HEK293 (cell line): ENCODE data around the gene SENP8.

ENCODE experiments used
- AEBP2 ChIP-seq: fragments of 450-650 bp; formaldehyde crosslinking; IDR thresholded peaks from 2 replicates; pipeline ENCODE4 v1.5.1; 2016; ENCODE audit warnings: missing biosample characterization, missing genetic modification characterization, borderline replicate concordance
- BCL11A ChIP-seq: fragments of 450-650 bp; formaldehyde crosslinking; IDR thresholded peaks from 2 replicates; pipeline ENCODE4 v1.5.1; 2016; ENCODE audit warnings: low read depth, missing biosample characterization, missing genetic modification characterization
- BCL11B ChIP-seq: fragments of 450-650 bp; formaldehyde crosslinking; IDR thresholded peaks from 2 replicates; pipeline ENCODE4 v1.5.1; 2016; ENCODE audit warnings: low read depth, missing biosample characterization, missing genetic modification characterization
- FEZF1 ChIP-seq: fragments of 450-650 bp; formaldehyde crosslinking; IDR thresholded peaks from 2 replicates; pipeline ENCODE4 v1.5.1; 2016; ENCODE audit warnings: missing biosample characterization, missing genetic modification characterization
- REPIN1 ChIP-seq: fragments of 450-650 bp; formaldehyde crosslinking; IDR thresholded peaks from 2 replicates; pipeline ENCODE4 v1.5.1; 2017; ENCODE audit warnings: missing biosample characterization, missing genetic modification characterization, low read depth
- TRIM28 ChIP-seq: IDR thresholded peaks from 2 replicates; pipeline ENCODE4 v1.6.1; 2011; ENCODE audit warnings: low read length, control low read depth, borderline replicate concordance
- YY1 ChIP-seq: fragments of 450-650 bp; formaldehyde crosslinking; IDR thresholded peaks from 2 replicates; pipeline ENCODE4 v1.5.1; 2018; ENCODE audit warnings: missing biosample characterization, missing genetic modification characterization
- YY2 ChIP-seq: fragments of 450-650 bp; formaldehyde crosslinking; IDR thresholded peaks from 2 replicates; pipeline ENCODE4 v1.5.1; 2016; ENCODE audit warnings: missing biosample characterization, missing genetic modification characterization
- ZBTB11 ChIP-seq: fragments of 450-650 bp; formaldehyde crosslinking; conservative IDR thresholded peaks from 2 replicates; pipeline ENCODE4 v1.5.1; 2016; ENCODE audit warnings: low read depth, missing biosample characterization, missing genetic modification characterization
- ZBTB17 ChIP-seq: fragments of 450-650 bp; formaldehyde crosslinking; IDR thresholded peaks from 2 replicates; pipeline ENCODE4 v1.5.1; 2016; ENCODE audit warnings: missing biosample characterization, missing genetic modification characterization
- ZBTB20 ChIP-seq: fragments of 450-650 bp; formaldehyde crosslinking; IDR thresholded peaks from 2 replicates; pipeline ENCODE4 v1.5.1; 2016; ENCODE audit warnings: missing biosample characterization, missing genetic modification characterization
- ZBTB48 ChIP-seq: fragments of 450-650 bp; formaldehyde crosslinking; IDR thresholded peaks from 2 replicates; pipeline ENCODE4 v1.5.1; 2016; ENCODE audit warnings: missing biosample characterization, missing genetic modification characterization
- ZEB2 ChIP-seq: fragments of 450-650 bp; formaldehyde crosslinking; IDR thresholded peaks from 2 replicates; pipeline ENCODE4 v1.5.1; 2016; ENCODE audit warnings: missing biosample characterization, missing genetic modification characterization
- ZFHX2 ChIP-seq: fragments of 450-650 bp; formaldehyde crosslinking; conservative IDR thresholded peaks from 2 replicates; pipeline ENCODE4 v1.5.1; 2016; ENCODE audit warnings: missing biosample characterization, missing genetic modification characterization
- ZFP3 ChIP-seq: fragments of 450-650 bp; formaldehyde crosslinking; IDR thresholded peaks from 2 replicates; pipeline ENCODE4 v1.5.1; 2016; ENCODE audit warnings: low read depth, missing biosample characterization, missing genetic modification characterization
- ZNF121 ChIP-seq: fragments of 450-650 bp; formaldehyde crosslinking; IDR thresholded peaks from 2 replicates; pipeline ENCODE4 v1.5.1; 2016; ENCODE audit warnings: missing biosample characterization, missing genetic modification characterization
- ZNF2 ChIP-seq: fragments of 450-650 bp; formaldehyde crosslinking; IDR thresholded peaks from 2 replicates; pipeline ENCODE4 v1.5.1; 2016; ENCODE audit warnings: missing biosample characterization, missing genetic modification characterization
- ZNF341 ChIP-seq: fragments of 450-650 bp; formaldehyde crosslinking; IDR thresholded peaks from 2 replicates; pipeline ENCODE4; 2016; ENCODE audit warnings: low read depth, missing biosample characterization, missing genetic modification characterization
- ZNF366 ChIP-seq: fragments of 450-650 bp; formaldehyde crosslinking; conservative IDR thresholded peaks from 2 replicates; pipeline ENCODE4 v1.5.1; 2016; ENCODE audit warnings: missing biosample characterization, missing genetic modification characterization
- ZNF37A ChIP-seq: fragments of 450-650 bp; IDR thresholded peaks from 2 replicates; pipeline ENCODE4 v1.5.1; 2018; ENCODE audit warnings: missing biosample characterization, missing genetic modification characterization
- ZNF423 ChIP-seq: fragments of 450-650 bp; formaldehyde crosslinking; IDR thresholded peaks from 2 replicates; pipeline ENCODE4 v1.5.1; 2016; ENCODE audit warnings: missing biosample characterization, missing genetic modification characterization
- ZNF555 ChIP-seq: fragments of 450-650 bp; formaldehyde crosslinking; conservative IDR thresholded peaks from 2 replicates; pipeline ENCODE4 v1.5.1; 2017; ENCODE audit warnings: missing biosample characterization, mild to moderate bottlenecking, missing genetic modification characterization, inconsistent platforms
- ZNF639 ChIP-seq: fragments of 450-650 bp; formaldehyde crosslinking; IDR thresholded peaks from 2 replicates; pipeline ENCODE4 v1.5.1; 2016; ENCODE audit warnings: missing biosample characterization, missing genetic modification characterization
- ZSCAN23 ChIP-seq: fragments of 450-650 bp; formaldehyde crosslinking; IDR thresholded peaks from 2 replicates; pipeline ENCODE4 v1.5.1; 2016; ENCODE audit warnings: missing biosample characterization, missing genetic modification characterization
- ZSCAN30 ChIP-seq: fragments of 450-650 bp; IDR thresholded peaks from 2 replicates; pipeline ENCODE4 v1.5.1; 2018; ENCODE audit warnings: missing biosample characterization, mild to moderate bottlenecking, missing genetic modification characterization, moderate library complexity
- TF ChIP-seq, protein P1 (sequence below): fragments of 450-650 bp; formaldehyde crosslinking; IDR thresholded peaks from 2 replicates; pipeline ENCODE4 v1.5.1; 2016; ENCODE audit warnings: missing biosample characterization, missing genetic modification characterization
- TF ChIP-seq, protein P2 (sequence below): fragments of 450-650 bp; formaldehyde crosslinking; IDR thresholded peaks from 2 replicates; pipeline ENCODE4 v1.5.1; 2017; ENCODE audit warnings: missing biosample characterization, missing genetic modification characterization
- TF ChIP-seq, protein P3 (sequence below): fragments of 450-650 bp; formaldehyde crosslinking; IDR thresholded peaks from 2 replicates; pipeline ENCODE4 v1.5.1; 2016; ENCODE audit warnings: missing biosample characterization, missing genetic modification characterization

SENP8 gene

GRCh38 chr15:72116731-72117485, 1.3 kb upstream of the SENP8 start (continued):
- TF ChIP-seq REPIN1 (tag by site-specific recombination) (no peak), AEBP2 (tag by site-specific recombination) (no peak), YY2 (tag by site-specific recombination) (peak; percentile 25; the same call in 1 of the 2 replicates), ZNF366 (peak; percentile 53; the same call in 1 of the 2 replicates), ZBTB48 (tag by site-specific recombination) (peak; percentile 82), YY1 (tag by site-specific recombination) (no peak), ZSCAN23 (tag by site-specific recombination) (no peak), ZNF639 (tag by site-specific recombination) (no peak; the same call in 1 of the 2 replicates), ZFHX2 (tag by site-specific recombination) (no peak), ZEB2 (tag by site-specific recombination) (no peak), FEZF1 (tag by site-specific recombination) (no peak), ZNF555 (tag by site-specific recombination) (no peak), ZNF423 (tag by site-specific recombination) (no peak), BCL11B (tag by site-specific recombination) (no peak), ZBTB11 (tag by site-specific recombination) (no peak), ZNF121 (tag by site-specific recombination) (no peak), TRIM28 (no peak), ZNF341 (tag by site-specific recombination) (no peak), ZSCAN30 (tag by site-specific recombination) (0 out of 2 replicates have a peak, but pooled peaks have one; percentile 3), ZBTB20 (tag by site-specific recombination) (no peak), BCL11A (no peak), ZNF2 (tag by site-specific recombination) (no peak), ZFP3 (tag by site-specific recombination) (no peak), ZBTB17 (peak; percentile 29; the same call in 1 of the 2 replicates), ZNF37A (tag by site-specific recombination) (no peak)
- TF ChIP-seq, protein P1, sequence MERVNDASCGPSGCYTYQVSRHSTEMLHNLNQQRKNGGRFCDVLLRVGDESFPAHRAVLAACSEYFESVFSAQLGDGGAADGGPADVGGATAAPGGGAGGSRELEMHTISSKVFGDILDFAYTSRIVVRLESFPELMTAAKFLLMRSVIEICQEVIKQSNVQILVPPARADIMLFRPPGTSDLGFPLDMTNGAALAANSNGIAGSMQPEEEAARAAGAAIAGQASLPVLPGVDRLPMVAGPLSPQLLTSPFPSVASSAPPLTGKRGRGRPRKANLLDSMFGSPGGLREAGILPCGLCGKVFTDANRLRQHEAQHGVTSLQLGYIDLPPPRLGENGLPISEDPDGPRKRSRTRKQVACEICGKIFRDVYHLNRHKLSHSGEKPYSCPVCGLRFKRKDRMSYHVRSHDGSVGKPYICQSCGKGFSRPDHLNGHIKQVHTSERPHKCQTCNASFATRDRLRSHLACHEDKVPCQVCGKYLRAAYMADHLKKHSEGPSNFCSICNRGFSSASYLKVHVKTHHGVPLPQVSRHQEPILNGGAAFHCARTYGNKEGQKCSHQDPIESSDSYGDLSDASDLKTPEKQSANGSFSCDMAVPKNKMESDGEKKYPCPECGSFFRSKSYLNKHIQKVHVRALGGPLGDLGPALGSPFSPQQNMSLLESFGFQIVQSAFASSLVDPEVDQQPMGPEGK (tag by site-specific recombination) = no peak; the same call in 1 of the 2 replicates
- TF ChIP-seq, protein P2, sequence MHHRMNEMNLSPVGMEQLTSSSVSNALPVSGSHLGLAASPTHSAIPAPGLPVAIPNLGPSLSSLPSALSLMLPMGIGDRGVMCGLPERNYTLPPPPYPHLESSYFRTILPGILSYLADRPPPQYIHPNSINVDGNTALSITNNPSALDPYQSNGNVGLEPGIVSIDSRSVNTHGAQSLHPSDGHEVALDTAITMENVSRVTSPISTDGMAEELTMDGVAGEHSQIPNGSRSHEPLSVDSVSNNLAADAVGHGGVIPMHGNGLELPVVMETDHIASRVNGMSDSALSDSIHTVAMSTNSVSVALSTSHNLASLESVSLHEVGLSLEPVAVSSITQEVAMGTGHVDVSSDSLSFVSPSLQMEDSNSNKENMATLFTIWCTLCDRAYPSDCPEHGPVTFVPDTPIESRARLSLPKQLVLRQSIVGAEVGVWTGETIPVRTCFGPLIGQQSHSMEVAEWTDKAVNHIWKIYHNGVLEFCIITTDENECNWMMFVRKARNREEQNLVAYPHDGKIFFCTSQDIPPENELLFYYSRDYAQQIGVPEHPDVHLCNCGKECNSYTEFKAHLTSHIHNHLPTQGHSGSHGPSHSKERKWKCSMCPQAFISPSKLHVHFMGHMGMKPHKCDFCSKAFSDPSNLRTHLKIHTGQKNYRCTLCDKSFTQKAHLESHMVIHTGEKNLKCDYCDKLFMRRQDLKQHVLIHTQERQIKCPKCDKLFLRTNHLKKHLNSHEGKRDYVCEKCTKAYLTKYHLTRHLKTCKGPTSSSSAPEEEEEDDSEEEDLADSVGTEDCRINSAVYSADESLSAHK (tag by site-specific recombination) = no peak
- TF ChIP-seq, protein P3, sequence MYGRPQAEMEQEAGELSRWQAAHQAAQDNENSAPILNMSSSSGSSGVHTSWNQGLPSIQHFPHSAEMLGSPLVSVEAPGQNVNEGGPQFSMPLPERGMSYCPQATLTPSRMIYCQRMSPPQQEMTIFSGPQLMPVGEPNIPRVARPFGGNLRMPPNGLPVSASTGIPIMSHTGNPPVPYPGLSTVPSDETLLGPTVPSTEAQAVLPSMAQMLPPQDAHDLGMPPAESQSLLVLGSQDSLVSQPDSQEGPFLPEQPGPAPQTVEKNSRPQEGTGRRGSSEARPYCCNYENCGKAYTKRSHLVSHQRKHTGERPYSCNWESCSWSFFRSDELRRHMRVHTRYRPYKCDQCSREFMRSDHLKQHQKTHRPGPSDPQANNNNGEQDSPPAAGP (tag by site-specific recombination) = no peak; the same call in 1 of the 2 replicates
